ENCODE data around the gene TMEM97.

GRCh38 chr17:28367641-28368305, 48.8 kb downstream of the TMEM97 start:
- no peak for TF ChIP-seq CTCF (IDR thresholded peaks at IDR 0.05)
- TF ChIP-seq POLR2A (IDR thresholded peaks at IDR 0.05), result no peak

Data from heart left ventricle (tissue), 13 donors.